Liver (tissue), 9 donors: ENCODE results near the gene ZNF274. TPM values are rescaled to one million over a fixed set of nuclear protein-coding genes. Genes with fewer than 3 reads are reported as not detected.

Experiments
- DNase-seq: peaks from one replicate; pipeline ENCODE4 v3.0.0-alpha.2; 2017; ENCODE audit warnings: low spot score
- H3K27ac ChIP-seq, 2 donors: one replicate each; pipeline ENCODE4 v1.7.0; 2013; ENCODE audit warnings: inconsistent platforms in 2 of 2, low read length in 2 of 2, control low read depth in 1 of 2, low read depth in 1 of 2, mild to moderate bottlenecking in 1 of 2
- H3K27me3 ChIP-seq, 4 donors: one replicate each; pipeline versions ENCODE4 v1.6.1 to v1.7.0; 2013; ENCODE audit warnings: low read length in 3 of 4, inconsistent platforms in 1 of 4, mild to moderate bottlenecking in 1 of 4, moderate library complexity in 1 of 4; ENCODE audit not compliant: control insufficient read depth in 4 of 4, insufficient read depth in 4 of 4
- H3K36me3 ChIP-seq, 4 donors: one replicate each; pipeline versions ENCODE4 v1.6.1 to v1.7.0; 2013; ENCODE audit warnings: low read length in 3 of 4, mild to moderate bottlenecking in 3 of 4, low read depth in 1 of 4, moderate library complexity in 1 of 4; ENCODE audit not compliant: control insufficient read depth in 4 of 4, insufficient read depth in 3 of 4
- H3K4me1 ChIP-seq, 4 donors: one replicate each; pipeline versions ENCODE4 v1.6.1 to v1.7.0; 2013; ENCODE audit warnings: low read length in 3 of 4, mild to moderate bottlenecking in 3 of 4, moderate library complexity in 1 of 4; ENCODE audit not compliant: control insufficient read depth in 4 of 4, insufficient read depth in 4 of 4
- H3K4me3 ChIP-seq, 3 donors: one replicate each; pipeline versions ENCODE4 v1.6.1 to v1.7.0; 2013; ENCODE audit warnings: low read length in 3 of 3, control low read depth in 1 of 3, low read depth in 1 of 3, mild to moderate bottlenecking in 1 of 3
- H3K9ac ChIP-seq, 2 donors: one replicate each; pipeline ENCODE4 v1.7.0; 2013; ENCODE audit warnings: low read length in 2 of 2, mild to moderate bottlenecking in 2 of 2, moderate library complexity in 2 of 2, control low read depth in 1 of 2, low read depth in 1 of 2
- H3K9me3 ChIP-seq, 4 donors: one replicate each; pipeline versions ENCODE4 v1.6.1 to v1.7.0; 2013; ENCODE audit warnings: low read length in 3 of 4; ENCODE audit not compliant: control insufficient read depth in 4 of 4
- EGR1 ChIP-seq, 2 donors: IDR thresholded peaks; 2 replicates each; pipeline ENCODE4 v1.6.1; 2016 to 2018; ENCODE audit warnings: antibody characterized with exemption in 2 of 2, low read depth in 2 of 2
- GABPA ChIP-seq, 2 donors: IDR thresholded peaks in 1 of 2; conservative IDR thresholded peaks in 1 of 2; 2 replicates each; pipeline ENCODE4 v1.6.1; 2016; ENCODE audit warnings: antibody characterized with exemption in 2 of 2, mild to moderate bottlenecking in 1 of 2, moderate library complexity in 1 of 2
- HNF4A ChIP-seq, 2 donors: conservative IDR thresholded peaks; 2 replicates each; pipeline ENCODE4 v1.6.1; 2016; ENCODE audit warnings: antibody characterized with exemption in 2 of 2, mild to moderate bottlenecking in 2 of 2
- HNF4G ChIP-seq: IDR thresholded peaks from 2 replicates; pipeline ENCODE4 v1.6.1; 2016; ENCODE audit warnings: antibody characterized with exemption
- JUND ChIP-seq, 2 donors: IDR thresholded peaks; 2 replicates each; pipeline ENCODE4 v1.6.1; 2016; ENCODE audit warnings: antibody characterized with exemption in 2 of 2
- NR2F2 ChIP-seq: IDR thresholded peaks from 2 replicates; pipeline ENCODE4 v1.6.1; 2016; ENCODE audit warnings: antibody characterized with exemption
- RAD21 ChIP-seq, 2 donors: IDR thresholded peaks; 2 replicates each; pipeline ENCODE4 v1.6.1; 2016; ENCODE audit warnings: antibody characterized with exemption in 2 of 2, mild to moderate bottlenecking in 2 of 2
- RXRA ChIP-seq, 2 donors: IDR thresholded peaks; 2 replicates each; pipeline ENCODE4 v1.6.1; 2017 to 2018; ENCODE audit warnings: antibody characterized with exemption in 2 of 2, mild to moderate bottlenecking in 1 of 2
- TAF1 ChIP-seq: conservative IDR thresholded peaks from 2 replicates; pipeline ENCODE4 v1.6.1; 2016; ENCODE audit warnings: antibody characterized with exemption, mild to moderate bottlenecking
- YY1 ChIP-seq: IDR thresholded peaks from 2 replicates; pipeline ENCODE4 v1.6.1; 2016; ENCODE audit warnings: antibody characterized with exemption, mild to moderate bottlenecking
- WGBS: extraction: QIAGEN DNeasy Blood & Tissue Kit; methylation state at CpG from one replicate; pipeline ENCODE4 v1.1.7; 2013; 5-methylcytosine and 5-hydroxymethylcytosine counted together
- polyA plus RNA-seq, 2 donors: library from polyadenylated mRNA; stranded (reverse) in 1 of 2; unstranded in 1 of 2; fragments of 200-250 nt in 1 of 2; fragments of >200 nt in 1 of 2; fragmentation: Nextera tagmentation in 1 of 2; extraction: Ambion mirVana in 1 of 2; gene quantifications; one replicate each; pipeline versions ENCODE4 v1.2.1 to v1.2.3, GENCODE V29; 2013 to 2015
- total RNA-seq, 2 donors: library from RNA; depleted of rRNA; stranded (reverse); fragments of >200 nt; gene quantifications; one replicate each; pipeline ENCODE4 v1.2.3, GENCODE V29; 2014
- TF ChIP-seq, protein P1 (sequence below): IDR thresholded peaks from 2 replicates; pipeline ENCODE4 v1.6.1; 2016; ENCODE audit warnings: antibody characterized with exemption
- TF ChIP-seq, protein P2 (sequence below): IDR thresholded peaks from 2 replicates; pipeline ENCODE4 v1.6.1; 2016; ENCODE audit warnings: antibody characterized with exemption, mild to moderate bottlenecking
- TF ChIP-seq, protein P3 (sequence below): fragments of 150-350 bp; IDR thresholded peaks from 2 replicates; pipeline ENCODE4 v1.5.1; 2017; ENCODE audit warnings: improper control_type of control experiment, low read depth, low read length; ENCODE audit not compliant: missing input control
- TF ChIP-seq, protein P4 (sequence below): IDR thresholded peaks from 2 replicates; pipeline ENCODE4 v1.6.1; 2016; ENCODE audit warnings: antibody characterized with exemption
- donor health status: healthy.
- donor health status: healthy.
- donor health status: healthy.
- donor health status: healthy.
- donor health status: healthy.

Gene ZNF274
- total and polyA plus RNA-seq, 4 donors, result 5.7 to 18.2 (median 11.9) TPM

DNA sequence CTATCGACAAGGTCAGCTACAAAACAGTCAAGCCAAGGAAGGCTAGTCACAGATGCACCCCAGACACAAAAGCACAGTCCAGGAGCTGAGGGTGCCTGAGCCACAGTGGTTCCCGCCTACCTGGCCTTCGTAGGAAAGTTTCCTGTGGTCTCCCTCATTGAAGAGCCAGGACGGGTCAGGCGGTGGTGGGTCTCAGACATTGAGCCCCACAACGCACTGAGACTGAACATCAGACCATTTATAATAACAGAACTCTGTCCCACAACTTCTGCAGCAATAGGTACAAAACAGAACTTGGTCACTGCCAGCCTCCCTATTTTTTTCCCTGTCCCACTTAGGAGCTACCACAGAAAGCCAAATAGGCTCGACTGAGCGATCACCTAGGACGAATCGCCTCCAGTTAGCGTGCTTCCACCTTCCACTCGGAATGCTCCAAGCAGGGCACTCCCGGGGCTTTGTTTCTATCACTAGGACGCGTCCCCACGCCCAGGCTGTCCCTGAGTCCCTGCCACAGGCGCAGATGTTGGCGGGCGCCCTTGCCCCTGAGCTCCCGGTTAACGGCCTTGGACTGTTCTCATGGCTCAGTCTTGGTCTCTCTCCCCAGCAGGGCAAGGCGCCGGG is 45.2 kb downstream of the ZNF274 start:
- H3K9me3 ChIP-seq, result peaks cover 28 to 61% (median 34%) of the 10 kb centered on the region in 4 donors
- peaks cover 2 to 27% (median 18%) of the 10 kb centered on the region in 4 donors for H3K36me3 ChIP-seq
- H3K4me1 ChIP-seq, result peaks cover 0 to 9% (median 5%) of the 10 kb centered on the region in 4 donors
- 9% methylated on average over 23 of the region's 23 CpGs for WGBS
- DNase-seq, result no peak
- H3K9ac ChIP-seq, result no peak overlapping the region
- no peaks in the 10 kb centered on the region for H3K27me3 ChIP-seq
- TF ChIP-seq, protein P1, sequence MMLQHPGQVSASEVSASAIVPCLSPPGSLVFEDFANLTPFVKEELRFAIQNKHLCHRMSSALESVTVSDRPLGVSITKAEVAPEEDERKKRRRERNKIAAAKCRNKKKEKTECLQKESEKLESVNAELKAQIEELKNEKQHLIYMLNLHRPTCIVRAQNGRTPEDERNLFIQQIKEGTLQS, result no peak
- no peak for TF ChIP-seq HNF4G
- TF ChIP-seq JUND (IDR thresholded peaks at IDR 0.05), result no peak
- TF ChIP-seq, protein P2, sequence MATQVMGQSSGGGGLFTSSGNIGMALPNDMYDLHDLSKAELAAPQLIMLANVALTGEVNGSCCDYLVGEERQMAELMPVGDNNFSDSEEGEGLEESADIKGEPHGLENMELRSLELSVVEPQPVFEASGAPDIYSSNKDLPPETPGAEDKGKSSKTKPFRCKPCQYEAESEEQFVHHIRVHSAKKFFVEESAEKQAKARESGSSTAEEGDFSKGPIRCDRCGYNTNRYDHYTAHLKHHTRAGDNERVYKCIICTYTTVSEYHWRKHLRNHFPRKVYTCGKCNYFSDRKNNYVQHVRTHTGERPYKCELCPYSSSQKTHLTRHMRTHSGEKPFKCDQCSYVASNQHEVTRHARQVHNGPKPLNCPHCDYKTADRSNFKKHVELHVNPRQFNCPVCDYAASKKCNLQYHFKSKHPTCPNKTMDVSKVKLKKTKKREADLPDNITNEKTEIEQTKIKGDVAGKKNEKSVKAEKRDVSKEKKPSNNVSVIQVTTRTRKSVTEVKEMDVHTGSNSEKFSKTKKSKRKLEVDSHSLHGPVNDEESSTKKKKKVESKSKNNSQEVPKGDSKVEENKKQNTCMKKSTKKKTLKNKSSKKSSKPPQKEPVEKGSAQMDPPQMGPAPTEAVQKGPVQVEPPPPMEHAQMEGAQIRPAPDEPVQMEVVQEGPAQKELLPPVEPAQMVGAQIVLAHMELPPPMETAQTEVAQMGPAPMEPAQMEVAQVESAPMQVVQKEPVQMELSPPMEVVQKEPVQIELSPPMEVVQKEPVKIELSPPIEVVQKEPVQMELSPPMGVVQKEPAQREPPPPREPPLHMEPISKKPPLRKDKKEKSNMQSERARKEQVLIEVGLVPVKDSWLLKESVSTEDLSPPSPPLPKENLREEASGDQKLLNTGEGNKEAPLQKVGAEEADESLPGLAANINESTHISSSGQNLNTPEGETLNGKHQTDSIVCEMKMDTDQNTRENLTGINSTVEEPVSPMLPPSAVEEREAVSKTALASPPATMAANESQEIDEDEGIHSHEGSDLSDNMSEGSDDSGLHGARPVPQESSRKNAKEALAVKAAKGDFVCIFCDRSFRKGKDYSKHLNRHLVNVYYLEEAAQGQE, result no peak
- TF ChIP-seq, protein P3, sequence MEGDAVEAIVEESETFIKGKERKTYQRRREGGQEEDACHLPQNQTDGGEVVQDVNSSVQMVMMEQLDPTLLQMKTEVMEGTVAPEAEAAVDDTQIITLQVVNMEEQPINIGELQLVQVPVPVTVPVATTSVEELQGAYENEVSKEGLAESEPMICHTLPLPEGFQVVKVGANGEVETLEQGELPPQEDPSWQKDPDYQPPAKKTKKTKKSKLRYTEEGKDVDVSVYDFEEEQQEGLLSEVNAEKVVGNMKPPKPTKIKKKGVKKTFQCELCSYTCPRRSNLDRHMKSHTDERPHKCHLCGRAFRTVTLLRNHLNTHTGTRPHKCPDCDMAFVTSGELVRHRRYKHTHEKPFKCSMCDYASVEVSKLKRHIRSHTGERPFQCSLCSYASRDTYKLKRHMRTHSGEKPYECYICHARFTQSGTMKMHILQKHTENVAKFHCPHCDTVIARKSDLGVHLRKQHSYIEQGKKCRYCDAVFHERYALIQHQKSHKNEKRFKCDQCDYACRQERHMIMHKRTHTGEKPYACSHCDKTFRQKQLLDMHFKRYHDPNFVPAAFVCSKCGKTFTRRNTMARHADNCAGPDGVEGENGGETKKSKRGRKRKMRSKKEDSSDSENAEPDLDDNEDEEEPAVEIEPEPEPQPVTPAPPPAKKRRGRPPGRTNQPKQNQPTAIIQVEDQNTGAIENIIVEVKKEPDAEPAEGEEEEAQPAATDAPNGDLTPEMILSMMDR, result no peak
- no peak for TF ChIP-seq HNF4A (conservative IDR thresholded peaks at IDR 0.05)
- no peak for TF ChIP-seq EGR1 (IDR thresholded peaks at IDR 0.05; ENCODE audit: low read depth in 2 of 2)
- no peak for TF ChIP-seq NR2F2
- TF ChIP-seq, protein P4, sequence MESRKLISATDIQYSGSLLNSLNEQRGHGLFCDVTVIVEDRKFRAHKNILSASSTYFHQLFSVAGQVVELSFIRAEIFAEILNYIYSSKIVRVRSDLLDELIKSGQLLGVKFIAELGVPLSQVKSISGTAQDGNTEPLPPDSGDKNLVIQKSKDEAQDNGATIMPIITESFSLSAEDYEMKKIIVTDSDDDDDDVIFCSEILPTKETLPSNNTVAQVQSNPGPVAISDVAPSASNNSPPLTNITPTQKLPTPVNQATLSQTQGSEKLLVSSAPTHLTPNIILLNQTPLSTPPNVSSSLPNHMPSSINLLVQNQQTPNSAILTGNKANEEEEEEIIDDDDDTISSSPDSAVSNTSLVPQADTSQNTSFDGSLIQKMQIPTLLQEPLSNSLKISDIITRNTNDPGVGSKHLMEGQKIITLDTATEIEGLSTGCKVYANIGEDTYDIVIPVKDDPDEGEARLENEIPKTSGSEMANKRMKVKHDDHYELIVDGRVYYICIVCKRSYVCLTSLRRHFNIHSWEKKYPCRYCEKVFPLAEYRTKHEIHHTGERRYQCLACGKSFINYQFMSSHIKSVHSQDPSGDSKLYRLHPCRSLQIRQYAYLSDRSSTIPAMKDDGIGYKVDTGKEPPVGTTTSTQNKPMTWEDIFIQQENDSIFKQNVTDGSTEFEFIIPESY, result no peak
- TF ChIP-seq RAD21 (IDR thresholded peaks at IDR 0.05), result no peak
- TF ChIP-seq TAF1, result no peak
- no peak for TF ChIP-seq YY1
- peak overlapping the region; percentile 72 to 86 (median 83) for H3K4me3 ChIP-seq
- H3K27ac ChIP-seq, result peak overlapping the region; percentile 39 to 53

DNA sequence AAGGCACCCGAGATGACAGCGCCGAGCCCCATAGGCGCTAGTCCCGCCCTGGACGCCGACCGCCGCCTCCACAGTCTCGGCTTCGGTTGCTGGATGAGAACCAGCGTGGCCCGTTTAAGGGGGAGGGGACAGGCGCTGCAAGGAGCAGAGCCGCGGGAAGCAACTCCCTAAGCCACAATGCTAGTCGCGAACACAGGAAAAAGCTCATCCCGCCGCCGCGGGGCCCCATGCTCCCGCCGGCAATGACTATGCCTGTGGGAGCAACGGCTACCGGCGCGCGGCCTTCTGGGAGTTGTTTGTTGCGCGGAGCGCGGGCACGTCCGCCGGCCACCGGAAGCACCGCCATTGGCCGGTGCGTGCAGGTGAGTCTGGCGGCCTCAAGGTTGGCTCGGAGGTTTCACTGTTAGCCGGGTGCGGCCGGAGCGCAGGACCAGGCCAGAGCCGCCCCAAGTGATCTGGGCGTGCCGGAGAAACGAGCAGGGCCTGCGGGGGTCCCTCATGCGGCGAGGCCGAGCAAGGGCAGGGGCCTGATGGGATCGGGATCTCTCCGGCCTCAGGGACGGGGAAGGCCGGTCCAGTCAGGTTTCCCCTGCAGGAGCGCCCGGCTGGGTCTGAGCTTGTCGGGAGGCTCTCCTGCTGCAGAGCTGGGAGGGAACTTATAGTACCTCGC is 45.9 kb downstream of the ZNF274 start, which contains the start of gene ZNF544:
Gene ZNF544, plus strand, starts transcription at position 330 of the 670 bp plus-strand sequence. CDS start 15,110 bp downstream, outside the sequence.
- Histone ChIP-seq H3K27ac (peak within 1 kb of the TSS; percentile 39 to 53), H3K4me1 (peaks cover 0 to 9% (median 5%) of the 10 kb centered on the region in 4 donors), H3K4me3 (peak within 1 kb of the TSS; percentile 72 to 86 (median 83)), H3K9ac (no peak within 1 kb of the TSS), H3K9me3 (peaks cover 26 to 62% (median 37%) of the 10 kb centered on the region in 4 donors), H3K36me3 (peaks cover 2 to 32% (median 21%) of the 10 kb centered on the region in 4 donors), H3K27me3 (no peaks in the 10 kb centered on the region)
- peak; percentile 80 for DNase-seq
- no peak for TF ChIP-seq HNF4G
- peak; percentile 61 to 95 for TF ChIP-seq GABPA (IDR thresholded peaks at IDR 0.05 in 1 of 2, conservative IDR thresholded peaks at IDR 0.05 in 1 of 2)
- TF ChIP-seq YY1, result peak; percentile 98
- no peak for TF ChIP-seq RXRA (IDR thresholded peaks at IDR 0.05)
- TF ChIP-seq RAD21 (IDR thresholded peaks at IDR 0.05), result peak; percentile 32
- WGBS, result under 1% methylated on average over 62 of the region's 62 CpGs
